Gastroesophageal sphincter (tissue), 3 donors: ENCODE measurements around the gene ZNF750.

ENCODE experiments used
- CTCF ChIP-seq, 4 experiments: fragments of 200-600 bp in 2 of 4; fragments of 450-650 bp in 2 of 4; sonication (generic) in 1 of 4; IDR thresholded peaks; one replicate each; pipeline ENCODE4 v1.5.1; 2017 to 2019; ENCODE audit warnings: antibody characterized with exemption in 4 of 4, mild to moderate bottlenecking in 2 of 4, moderate library complexity in 2 of 4
- POLR2A ChIP-seq, 2 donors: fragments of 450-650 bp; IDR thresholded peaks; one replicate each; pipeline ENCODE4 v1.6.1; 2017; ENCODE audit warnings: antibody characterized with exemption in 2 of 2, mild to moderate bottlenecking in 2 of 2, moderate library complexity in 1 of 2
- POLR2AphosphoS5 ChIP-seq: sonication (generic); formaldehyde crosslinking; IDR thresholded peaks from one replicate; pipeline ENCODE4 v1.6.1; 2017; ENCODE audit warnings: antibody characterized with exemption

DNA sequence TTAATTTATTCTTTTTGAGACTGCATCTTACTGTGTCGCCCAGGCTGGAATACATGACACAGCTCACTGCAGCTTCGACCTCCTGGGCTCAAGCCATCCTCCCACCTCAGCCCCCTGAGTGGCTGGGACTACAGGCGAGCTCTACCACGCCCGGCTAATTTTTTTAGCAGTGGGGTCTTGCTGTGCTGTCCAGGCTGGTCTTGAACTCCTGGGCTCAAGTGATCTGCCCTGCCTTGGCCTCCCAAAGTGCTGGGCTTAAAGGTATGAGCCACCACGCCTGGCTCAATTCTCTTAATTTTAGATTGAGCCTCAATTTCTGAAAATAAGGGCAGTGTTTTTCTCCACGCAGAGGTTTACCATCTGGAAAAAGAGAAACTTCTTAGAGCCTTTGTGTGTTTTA lies 41.1 kb downstream of the ZNF750 start:
- no peak for TF ChIP-seq CTCF (IDR thresholded peaks at IDR 0.05)
- no peak for TF ChIP-seq POLR2A (IDR thresholded peaks at IDR 0.05)
- TF ChIP-seq POLR2AphosphoS5: no peak
